ENCODE data around the gene WNT11. TPM values are rescaled to one million over a fixed set of nuclear protein-coding genes. Genes with fewer than 3 reads are reported as not detected.

WNT11 gene
- total RNA-seq, 1 experiment from 2014 or later: not detected

DNA sequence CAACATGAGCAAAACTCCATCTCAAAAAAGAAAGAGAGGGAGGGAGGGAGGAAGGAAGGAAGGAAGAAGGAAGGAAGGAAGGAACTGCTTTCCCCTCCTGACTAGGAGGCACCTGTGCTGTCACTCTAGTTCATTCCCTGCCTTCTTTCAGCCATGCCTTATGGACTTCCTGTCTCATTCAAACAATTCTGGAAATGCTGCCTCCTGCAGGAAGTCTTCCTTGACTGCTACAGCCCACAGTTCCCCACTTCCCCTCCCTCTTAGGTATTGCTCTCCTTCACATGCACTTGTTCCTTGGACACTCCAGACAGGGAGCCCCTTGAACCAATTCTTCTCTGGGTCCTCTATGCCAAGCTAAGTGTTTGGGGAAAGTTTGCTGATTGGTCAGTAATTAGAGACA is 31.6 kb upstream of the WNT11 start:
- no peak overlapping the region for H3K27ac Mint-ChIP-seq (ENCODE audit: unreplicated experiment)
- intact Hi-C loops (cut with micrococcal nuclease; ENCODE audit: unreplicated experiment): no loop called here
- no TSS peak for BruUV-seq (replicated peaks)
- H3K4me1 Mint-ChIP-seq (ENCODE audit: low read depth, unreplicated experiment): peaks cover 19% of the 10 kb centered on the region
- H3K27me3 Mint-ChIP-seq (ENCODE audit: unreplicated experiment): peaks cover 37% of the 10 kb centered on the region
- TF ChIP-seq, protein P1, sequence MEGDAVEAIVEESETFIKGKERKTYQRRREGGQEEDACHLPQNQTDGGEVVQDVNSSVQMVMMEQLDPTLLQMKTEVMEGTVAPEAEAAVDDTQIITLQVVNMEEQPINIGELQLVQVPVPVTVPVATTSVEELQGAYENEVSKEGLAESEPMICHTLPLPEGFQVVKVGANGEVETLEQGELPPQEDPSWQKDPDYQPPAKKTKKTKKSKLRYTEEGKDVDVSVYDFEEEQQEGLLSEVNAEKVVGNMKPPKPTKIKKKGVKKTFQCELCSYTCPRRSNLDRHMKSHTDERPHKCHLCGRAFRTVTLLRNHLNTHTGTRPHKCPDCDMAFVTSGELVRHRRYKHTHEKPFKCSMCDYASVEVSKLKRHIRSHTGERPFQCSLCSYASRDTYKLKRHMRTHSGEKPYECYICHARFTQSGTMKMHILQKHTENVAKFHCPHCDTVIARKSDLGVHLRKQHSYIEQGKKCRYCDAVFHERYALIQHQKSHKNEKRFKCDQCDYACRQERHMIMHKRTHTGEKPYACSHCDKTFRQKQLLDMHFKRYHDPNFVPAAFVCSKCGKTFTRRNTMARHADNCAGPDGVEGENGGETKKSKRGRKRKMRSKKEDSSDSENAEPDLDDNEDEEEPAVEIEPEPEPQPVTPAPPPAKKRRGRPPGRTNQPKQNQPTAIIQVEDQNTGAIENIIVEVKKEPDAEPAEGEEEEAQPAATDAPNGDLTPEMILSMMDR (IDR thresholded peaks at IDR 0.05; ENCODE audit: unreplicated experiment): no peak
- H3K4me3 Mint-ChIP-seq (ENCODE audit: low read depth, unreplicated experiment): no peak overlapping the region
- peak; percentile 15 for DNase-seq
- CTCF ChIA-PET: interaction anchor here (0.7 kb wide), 1 partner anchor 1998 kb away, joined by 3 read pairs; no protein-coding TSS in a partner anchor
- H3K9me3 Mint-ChIP-seq (ENCODE audit: low read depth, unreplicated experiment): no peaks in the 10 kb centered on the region
- H3K36me3 Mint-ChIP-seq (ENCODE audit: insufficient read depth, unreplicated experiment): peaks cover 29% of the 10 kb centered on the region

DNA sequence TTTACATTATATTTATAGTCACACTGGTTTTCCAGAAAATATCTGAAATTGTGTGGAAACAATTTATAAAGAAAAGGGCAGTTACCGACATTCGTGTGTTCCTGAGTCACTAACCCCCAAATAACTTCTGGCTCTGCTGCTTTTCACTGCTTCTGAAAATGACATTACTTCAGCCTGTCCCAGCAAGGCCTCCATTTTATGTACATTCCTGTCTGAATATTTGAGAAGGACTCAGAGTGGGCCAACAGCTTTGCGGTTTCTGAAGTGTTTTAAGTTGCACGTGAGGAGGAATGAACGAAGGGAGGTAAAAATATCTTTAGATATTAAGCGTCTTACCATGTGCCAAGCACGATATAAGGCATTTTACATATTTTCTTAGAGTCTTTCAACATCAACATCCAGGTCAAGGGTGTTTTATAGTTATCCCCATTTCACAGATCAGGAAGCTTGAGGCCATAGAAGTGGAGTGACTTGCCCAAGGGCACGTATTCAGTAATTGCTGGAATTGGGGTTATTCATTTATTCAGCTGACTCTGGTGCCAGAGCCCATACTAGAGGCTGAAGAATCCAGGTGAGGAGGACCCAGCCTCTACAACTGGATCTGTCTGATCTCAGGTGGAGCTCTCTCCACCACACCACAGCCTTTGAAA is 30.8 kb upstream of the WNT11 start:
- DNase-seq: no peak
- CTCF ChIA-PET: interaction anchor here (0.7 kb wide), 1 partner anchor 1997 kb away, joined by 3 read pairs; no protein-coding TSS in a partner anchor
- TF ChIP-seq, protein P1 (IDR thresholded peaks at IDR 0.05; ENCODE audit: unreplicated experiment): no peak
- Mint-ChIP-seq H3K36me3 (ENCODE audit: insufficient read depth, unreplicated experiment) (peaks cover 29% of the 10 kb centered on the region), H3K27ac (ENCODE audit: unreplicated experiment) (peak overlapping the region; percentile 100), H3K9me3 (ENCODE audit: low read depth, unreplicated experiment) (no peaks in the 10 kb centered on the region), H3K27me3 (ENCODE audit: unreplicated experiment) (peaks cover 29% of the 10 kb centered on the region), H3K4me3 (ENCODE audit: low read depth, unreplicated experiment) (peak overlapping the region; percentile 92), H3K4me1 (ENCODE audit: low read depth, unreplicated experiment) (peaks cover 19% of the 10 kb centered on the region)
- BruUV-seq (replicated peaks): no TSS peak
- intact Hi-C loops (cut with micrococcal nuclease; ENCODE audit: unreplicated experiment): no loop called here

DNA sequence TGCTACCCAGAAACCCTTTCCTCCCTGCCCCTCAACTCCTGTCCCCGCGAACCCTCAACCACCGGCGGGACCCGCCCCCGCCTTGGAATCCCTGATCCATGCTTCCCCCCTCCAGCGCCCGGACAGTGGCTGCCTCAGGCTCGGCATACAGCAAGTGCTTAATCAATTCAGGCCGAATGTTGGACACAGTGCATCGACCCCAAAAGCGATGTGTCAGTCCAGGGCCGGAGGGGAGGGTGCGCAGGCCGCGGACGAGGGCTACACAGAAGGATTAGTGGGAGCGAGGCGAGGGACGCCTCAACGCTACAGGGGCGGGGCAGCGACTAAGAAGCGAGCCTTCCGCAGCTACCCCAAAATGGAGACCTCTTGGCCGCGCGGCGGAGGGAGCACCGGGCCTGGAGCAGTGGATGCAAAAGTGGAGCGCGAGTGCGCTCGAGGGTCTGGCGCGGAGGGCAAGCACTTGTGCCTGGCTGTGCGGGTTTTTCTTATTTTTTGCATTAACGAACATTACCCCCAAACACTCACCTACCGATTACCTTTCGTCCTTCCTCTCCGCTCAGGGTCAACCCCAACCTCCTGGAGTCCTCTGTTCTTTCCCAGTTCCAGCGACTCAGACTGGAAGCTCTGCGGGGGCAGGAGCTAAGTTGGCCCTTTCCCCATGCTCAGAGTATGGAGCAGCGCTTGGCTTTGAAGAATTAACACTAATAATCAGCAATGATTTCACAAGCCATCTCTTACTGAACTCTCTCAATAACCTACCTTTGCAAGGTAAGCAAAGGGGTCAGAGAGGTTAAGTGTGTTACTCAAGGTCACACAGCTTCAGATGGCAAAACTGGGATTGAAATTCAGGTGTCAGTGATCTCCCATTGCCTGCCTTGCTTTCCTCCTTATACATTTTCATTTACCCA is 30.0 kb upstream of the WNT11 start:
- H3K27ac Mint-ChIP-seq (ENCODE audit: unreplicated experiment): peak overlapping the region; percentile 100
- no TSS peak for BruUV-seq (replicated peaks)
- H3K4me1 Mint-ChIP-seq (ENCODE audit: low read depth, unreplicated experiment): peaks cover 19% of the 10 kb centered on the region

More for the DNA sequence above, 30.0 kb upstream of the WNT11 start:
- Mint-ChIP-seq H3K9me3 (ENCODE audit: low read depth, unreplicated experiment) (no peaks in the 10 kb centered on the region), H3K4me3 (ENCODE audit: low read depth, unreplicated experiment) (peak overlapping the region; percentile 92), H3K36me3 (ENCODE audit: insufficient read depth, unreplicated experiment) (peaks cover 29% of the 10 kb centered on the region), H3K27me3 (ENCODE audit: unreplicated experiment) (peaks cover 27% of the 10 kb centered on the region)
- CTCF ChIA-PET: no interaction called here
- intact Hi-C loops (cut with micrococcal nuclease; ENCODE audit: unreplicated experiment): no loop called here
- TF ChIP-seq, protein P1 (IDR thresholded peaks at IDR 0.05; ENCODE audit: unreplicated experiment): no peak
- DNase-seq: peak; percentile 63

Measured in Calu3 (cell line).